Measurements from ENCODE around the gene OBSCN.

- TF ChIP-seq CTCF (IDR thresholded peaks at IDR 0.05) (no peak), EZH2 (IDR thresholded peaks at IDR 0.05; ENCODE audit: borderline replicate concordance, insufficient read depth, low read depth, low read length, poor library complexity, severe bottlenecking) (no peak)
These were observed 30.2 kb downstream of the OBSCN start for GRCh38 chr1:228238007-228238406.
